ENCODE data around the gene SUPT7L. TPM values are rescaled to one million over a fixed set of nuclear protein-coding genes. Genes with fewer than 3 reads are reported as not detected.

Gene SUPT7L
- total and polyA plus RNA-seq, 2 of the 4 experiments (the other 2 are of a cell fraction) = 16.7 to 33.4 TPM

GRCh38 chr2:27705851-27706622 lies 42.6 kb upstream of the SUPT7L start (continued):
- TF ChIP-seq BHLHE40 (IDR thresholded peaks at IDR 0.05; ENCODE audit: low read depth, low read length) = peak; percentile 40; the same call in 1 of the 2 replicates
- TF ChIP-seq MAZ (IDR thresholded peaks at IDR 0.05; ENCODE audit: borderline replicate concordance, low read depth, low read length) = peak; percentile 77; the same call in 1 of the 2 replicates
- no peak for TF ChIP-seq RAD21 (IDR thresholded peaks at IDR 0.05; ENCODE audit: low read length)

- ATAC-seq (ENCODE audit: low read depth) (no peak), DNase-seq (no peak)
- dilution Hi-C loops (cut with HindIII; ENCODE audit: low sequenced_read_pairs, unreplicated experiment) = no loop called here
- H4K5ac ChIP-seq (ENCODE audit: low read depth, low read length) = peak overlapping the region; percentile 0; the same call in 1 of the 2 replicates
- H3K18ac ChIP-seq (ENCODE audit: low read depth, low read length) = peak overlapping the region; percentile 14; the same call in 1 of the 2 replicates
- H3K79me1 ChIP-seq (ENCODE audit: low read depth in 1 of 2, low read length in 2 of 2) = 0 out of 4 replicates have a peak, but pooled peaks cover 0 to 6% of the 10 kb centered on the region in 2 experiments
- no peak overlapping the region for H3K4me2 ChIP-seq (ENCODE audit: low read depth, low read length)
- peaks cover 18% of the 10 kb centered on the region for H3K4me1 ChIP-seq (ENCODE audit: control insufficient read depth, insufficient read depth, low read length)
- no peak overlapping the region for H2AK9ac ChIP-seq (replicated peaks; ENCODE audit: low read depth, low read length, poor library complexity)
- H2BK20ac ChIP-seq (ENCODE audit: low read depth, low read length) = peak overlapping the region; percentile 52; the same call in 1 of the 2 replicates
- H4K91ac ChIP-seq (ENCODE audit: insufficient read depth, low read depth, low read length) = peak overlapping the region; percentile 38
- peak overlapping the region; percentile 37 for H3K4ac ChIP-seq (ENCODE audit: low read depth, low read length)
- no peak overlapping the region for H3K4me3 ChIP-seq (ENCODE audit: insufficient read depth, low read depth, low read length)
- H2BK120ac ChIP-seq (ENCODE audit: low read depth, low read length) = peak overlapping the region; percentile 63
- H3K23ac ChIP-seq (ENCODE audit: low read depth, low read length) = no peak overlapping the region
- H2AFZ ChIP-seq (replicated peaks; ENCODE audit: low read length, poor library complexity) = no peak overlapping the region
- ChIA-PET CTCF (interaction anchor here (0.6 to 1.7 kb wide), 15 partner anchors 8 to 1069 kb away, joined by 3 to 7 read pairs (median 3); partner anchors contain the start of gene FOSL2), POLR2A (ENCODE audit: unreplicated experiment) (no interaction called here)
- WGBS, 2 experiments (ENCODE audit: extremely low coverage in 2 of 2, insufficient read length in 1 of 2) = no CpG with 5 or more reads among the region's 5 CpGs
- H3K14ac ChIP-seq (replicated peaks; ENCODE audit: low read depth, low read length) = peak overlapping the region; percentile 73; the same call in 1 of the 2 replicates
- H3K36me3 ChIP-seq (ENCODE audit: control insufficient read depth, insufficient read depth, low read length) = no peaks in the 10 kb centered on the region
- in situ Hi-C loops (cut with MboI; ENCODE audit: low sequenced_read_pairs) = loop anchor here (5.0 kb wide), 1 partner anchor 703 kb away; no protein-coding TSS in a partner anchor
- no peak overlapping the region for H3K27ac ChIP-seq (ENCODE audit: insufficient read depth, low read length)
- H3K9ac ChIP-seq (ENCODE audit: low read depth, low read length) = no peak overlapping the region
- no TSS peak for BruUV-seq (replicated peaks)
- no peaks in the 10 kb centered on the region for H3K27me3 ChIP-seq (ENCODE audit: control insufficient read depth, insufficient read depth, low read length)
- H4K8ac ChIP-seq (ENCODE audit: low read depth in 2 of 2, low read length in 2 of 2) = peak overlapping the region in 1 of 2 experiments; percentile 67; a peak in 2 of 4 replicates
- H4K20me1 ChIP-seq (ENCODE audit: insufficient read depth, low read length) = no peaks in the 10 kb centered on the region
- peak overlapping the region; percentile 62 for H2BK5ac ChIP-seq (ENCODE audit: low read depth, low read length, poor library complexity, severe bottlenecking)
- H2AK5ac ChIP-seq (ENCODE audit: low read depth, low read length) = 0 out of 2 replicates have a peak overlapping the region, but pooled peaks have one; percentile 30
- TF ChIP-seq USF2 (IDR thresholded peaks at IDR 0.05; ENCODE audit: low read depth, low read length) = no peak
- TF ChIP-seq MXI1 (IDR thresholded peaks at IDR 0.05; ENCODE audit: borderline replicate concordance, low read depth, low read length) = no peak
- TF ChIP-seq RAD21 (IDR thresholded peaks at IDR 0.05; ENCODE audit: low read length) = no peak
- no peak for TF ChIP-seq CHD1 (IDR thresholded peaks at IDR 0.05; ENCODE audit: low read depth, low read length)
- peak; percentile 31; the same call in 1 of the 2 replicates for TF ChIP-seq CEBPB (IDR thresholded peaks at IDR 0.05; ENCODE audit: low read depth, low read length)
- H2BK15ac ChIP-seq (ENCODE audit: low read depth, low read length) = peak overlapping the region; percentile 36; the same call in 2 of the 3 replicates
- intact Hi-C loops (cut with micrococcal nuclease) = loop anchor here (5.0 to 10.0 kb wide), 3 partner anchors 253 to 860 kb away; no protein-coding TSS in a partner anchor
- peaks cover 17% of the 10 kb centered on the region for H3K9me1 ChIP-seq (ENCODE audit: insufficient read depth, low read length)
- H3K9me3 ChIP-seq (ENCODE audit: control insufficient read depth, insufficient read depth, low read length) = no peaks in the 10 kb centered on the region
- H3K56ac ChIP-seq (ENCODE audit: extremely low read depth, insufficient read depth, low read length) = no peak overlapping the region
These were observed 41.0 kb upstream of the SUPT7L start for GRCh38 chr2:27704342-27704876.
